Adrenal gland (tissue), 12 donors: ENCODE measurements around the gene CDH4. TPM values are rescaled to one million over a fixed set of nuclear protein-coding genes. Genes with fewer than 3 reads are reported as not detected.

Experiments used
- DNase-seq, 7 donors: peaks; one replicate each; pipeline ENCODE4 v3.0.0-alpha.2; 2019 to 2020
- H3K27ac ChIP-seq, 5 donors: fragments of 200-600 bp; sonication (generic) in 4 of 5; 1 replicate in 3 of 5; 2 replicates in 2 of 5; pipeline versions ENCODE4 v1.5.1 to v1.8.0; 2016 to 2020; ENCODE audit warnings: mild to moderate bottlenecking in 1 of 5
- H3K27me3 ChIP-seq: fragments of 200-600 bp; 2 replicates; pipeline ENCODE4 v1.8.0; 2021
- H3K36me3 ChIP-seq, 2 donors: fragments of 200-600 bp; replicated peaks in 1 of 2; 1 replicate in 1 of 2; 2 replicates in 1 of 2; pipeline versions ENCODE4 v1.5.1 to v1.8.0; 2018 to 2022
- H3K4me1 ChIP-seq, 2 donors: fragments of 200-600 bp; replicated peaks in 1 of 2; 1 replicate in 1 of 2; 2 replicates in 1 of 2; pipeline versions ENCODE4 v1.5.1 to v1.8.0; 2018 to 2021
- H3K4me3 ChIP-seq, 4 donors: fragments of 200-600 bp; sonication (generic) in 3 of 4; one replicate each; pipeline ENCODE4 v1.5.1; 2016 to 2018
- H3K9me3 ChIP-seq, 3 donors: fragments of 200-600 bp; sonication (generic) in 1 of 3; replicated peaks in 1 of 3; 1 replicate in 2 of 3; 2 replicates in 1 of 3; pipeline versions ENCODE4 v1.5.1 to v1.8.0; 2016 to 2021
- POLR2A ChIP-seq, 2 donors: fragments of 450-650 bp; IDR thresholded peaks; one replicate each; pipeline ENCODE4 v1.6.1; 2017; ENCODE audit warnings: antibody characterized with exemption in 2 of 2, mild to moderate bottlenecking in 2 of 2, moderate library complexity in 1 of 2
- WGBS, 4 donors: extraction: QIAGEN DNeasy Blood & Tissue Kit in 2 of 4; methylation state at CpG; one replicate each; pipeline versions ENCODE4 v1.1.5 to v1.1.7; 2013 to 2017; 5-methylcytosine and 5-hydroxymethylcytosine counted together
- intact Hi-C, 2 donors: fragments of 100-400 bp; cut with DNase I; formaldehyde crosslinking; loops; one replicate each; pipeline versions ENCODE4 v1.14.1 to v1.15.0; 2022 to 2023
- polyA plus RNA-seq, 3 donors: library from polyadenylated mRNA; stranded (reverse); fragments of 200-250 nt in 2 of 3; fragments of 350-450 nt in 1 of 3; fragmentation: Illumina TruSeq in 1 of 3; extraction: RNeasy Lipid Tissue Mini Kit (QIAGEN cat#74804) in 1 of 3; gene quantifications; one replicate each; pipeline ENCODE4 v1.2.3, GENCODE V29; 2013 to 2014
- total RNA-seq, 9 donors: library from RNA; depleted of rRNA in 4 of 9; stranded (reverse); fragments of >200 nt in 4 of 9; fragments of 120-200 nt in 1 of 9; fragmentation: NEBNext Ultra II Directional in 1 of 9; extraction: Animal tissue kit (Norgen Biotek cat#: 25700) in 1 of 9; gene quantifications; one replicate each; pipeline versions ENCODE4 v1.1.0 to v1.2.4, GENCODE V29; 2013 to 2023
- TF ChIP-seq, protein P1 (sequence below), 6 experiments: fragments of 450-650 bp in 4 of 6; fragments of 200-600 bp in 2 of 6; sonication (generic) in 1 of 6; IDR thresholded peaks; 1 replicate in 5 of 6; 2 replicates in 1 of 6; pipeline versions ENCODE4 v1.5.1 to v1.8.0; 2016 to 2021; ENCODE audit warnings: antibody characterized with exemption in 6 of 6, mild to moderate bottlenecking in 2 of 6, moderate library complexity in 1 of 6
- donor health status: healthy with polysubstance abuse.
- donor health status: Bipolar disorder and iron deficiency.
- donor health status: DM: yes; HTN: yes; CAD: no.
- donor health status: DM: no; HTN: no; CAD: no.
- donor health status: DM: no; HTN: no; CAD: no.
- donor health status: DM: yes; HTN: yes; CAD: no.

Gene CDH4
- total and polyA plus RNA-seq, 12 donors, result 0.08 to 0.53 (median 0.20) TPM; not detected in 3

DNA sequence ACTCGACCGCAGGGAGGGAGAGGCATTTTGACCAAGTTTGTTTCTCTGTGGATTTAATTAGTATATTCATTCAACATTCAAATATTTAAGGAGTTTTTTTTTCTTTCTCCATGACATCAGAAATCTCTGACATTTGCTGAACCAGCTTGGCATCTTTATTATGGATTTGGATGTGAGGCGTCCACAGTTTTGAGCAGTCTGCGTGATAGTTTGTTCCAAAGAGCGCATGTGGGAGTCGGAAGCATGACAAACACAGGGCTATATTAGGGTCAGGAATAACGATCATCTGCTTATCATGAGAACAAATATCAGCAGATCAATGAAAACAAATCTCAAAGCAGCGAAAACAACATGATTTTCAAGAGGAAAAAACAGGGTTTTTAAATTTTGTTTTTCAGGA lies 373.2 kb downstream of the CDH4 start:
- Histone ChIP-seq H3K27me3 (no peaks in the 10 kb centered on the region), H3K9me3 (no peaks in the 10 kb centered on the region), H3K4me3 (no peak overlapping the region), H3K4me1 (no peaks in the 10 kb centered on the region), H3K27ac (no peak overlapping the region), H3K36me3 (no peaks in the 10 kb centered on the region)
- intact Hi-C loops, result no loop called here
- DNase-seq, result no peak
- TF ChIP-seq POLR2A (IDR thresholded peaks at IDR 0.05), result no peak
- 69 to 79% (median 74%) methylated on average over 8 of the region's 8 CpGs for WGBS, 4 donors

DNA sequence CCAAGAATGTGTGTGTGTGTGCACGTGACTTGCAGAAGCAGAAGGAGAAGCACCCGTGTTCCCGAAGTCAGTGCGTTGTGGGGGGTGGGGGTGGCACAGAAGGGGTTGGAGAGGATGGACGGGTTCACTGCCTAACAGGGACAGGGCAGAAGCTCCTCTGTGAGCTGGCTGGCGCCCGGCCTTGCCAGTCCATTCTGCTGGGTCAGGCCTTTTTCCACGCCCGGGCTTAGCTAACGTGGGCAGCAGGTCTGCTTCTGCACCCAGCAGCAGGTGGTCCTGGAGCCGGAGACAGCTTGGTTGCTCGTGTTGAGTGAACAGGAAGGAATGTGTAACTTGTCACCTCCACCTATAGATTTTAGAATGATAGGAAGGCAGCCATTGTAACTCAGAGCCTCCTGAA lies 374.4 kb downstream of the CDH4 start:
- intact Hi-C loops, result no loop called here
- 73 to 81% (median 79%) methylated on average over 3 to 12 of the region's 12 CpGs for WGBS, 4 donors
- TF ChIP-seq, protein P1, sequence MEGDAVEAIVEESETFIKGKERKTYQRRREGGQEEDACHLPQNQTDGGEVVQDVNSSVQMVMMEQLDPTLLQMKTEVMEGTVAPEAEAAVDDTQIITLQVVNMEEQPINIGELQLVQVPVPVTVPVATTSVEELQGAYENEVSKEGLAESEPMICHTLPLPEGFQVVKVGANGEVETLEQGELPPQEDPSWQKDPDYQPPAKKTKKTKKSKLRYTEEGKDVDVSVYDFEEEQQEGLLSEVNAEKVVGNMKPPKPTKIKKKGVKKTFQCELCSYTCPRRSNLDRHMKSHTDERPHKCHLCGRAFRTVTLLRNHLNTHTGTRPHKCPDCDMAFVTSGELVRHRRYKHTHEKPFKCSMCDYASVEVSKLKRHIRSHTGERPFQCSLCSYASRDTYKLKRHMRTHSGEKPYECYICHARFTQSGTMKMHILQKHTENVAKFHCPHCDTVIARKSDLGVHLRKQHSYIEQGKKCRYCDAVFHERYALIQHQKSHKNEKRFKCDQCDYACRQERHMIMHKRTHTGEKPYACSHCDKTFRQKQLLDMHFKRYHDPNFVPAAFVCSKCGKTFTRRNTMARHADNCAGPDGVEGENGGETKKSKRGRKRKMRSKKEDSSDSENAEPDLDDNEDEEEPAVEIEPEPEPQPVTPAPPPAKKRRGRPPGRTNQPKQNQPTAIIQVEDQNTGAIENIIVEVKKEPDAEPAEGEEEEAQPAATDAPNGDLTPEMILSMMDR (IDR thresholded peaks at IDR 0.05), result no peak
- no peak for TF ChIP-seq POLR2A (IDR thresholded peaks at IDR 0.05)

DNA sequence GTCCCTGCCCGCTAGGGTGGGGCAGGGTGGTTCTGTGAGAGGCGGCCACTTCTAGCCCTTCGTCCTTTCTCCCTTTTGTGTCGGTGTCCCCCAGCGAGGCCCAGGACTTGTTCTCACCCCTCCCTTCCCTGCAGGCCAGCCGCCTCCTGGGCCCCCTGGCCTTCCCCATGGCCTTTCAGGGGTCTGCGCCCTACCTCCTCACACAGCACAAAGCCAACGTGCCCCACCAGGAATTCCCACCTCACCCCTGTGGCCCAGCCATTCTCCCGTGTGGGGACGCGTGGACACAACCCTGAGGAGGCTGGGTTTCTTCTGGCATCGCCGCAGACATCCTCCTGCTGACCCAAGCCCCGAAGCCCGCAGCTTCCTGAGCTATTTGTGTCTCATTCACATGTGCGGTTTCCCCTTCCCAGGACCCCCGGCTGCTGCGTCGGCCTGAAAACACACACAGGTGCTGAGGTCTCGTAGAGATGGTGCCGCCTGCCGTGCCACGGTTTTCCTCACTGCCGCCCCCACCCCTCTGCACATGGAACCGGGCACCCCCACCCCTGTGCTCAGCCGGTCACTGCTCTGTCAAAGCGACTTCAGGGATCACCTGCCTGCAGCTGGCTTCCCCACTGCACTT lies 375.8 kb downstream of the CDH4 start:
- no peak overlapping the region for H3K27ac ChIP-seq
- intact Hi-C loops, result no loop called here
- H3K9me3 ChIP-seq, result no peaks in the 10 kb centered on the region
- WGBS, 4 donors, result 70 to 79% (median 75%) methylated on average over 22 to 27 of the region's 27 CpGs
- H3K4me3 ChIP-seq, result no peak overlapping the region
- H3K27me3 ChIP-seq, result no peaks in the 10 kb centered on the region
- TF ChIP-seq POLR2A (IDR thresholded peaks at IDR 0.05), result no peak
- TF ChIP-seq, protein P1 (IDR thresholded peaks at IDR 0.05), result no peak
- H3K4me1 ChIP-seq, result no peaks in the 10 kb centered on the region
- no peak for DNase-seq
- no peaks in the 10 kb centered on the region for H3K36me3 ChIP-seq

More for the DNA sequence above, 374.4 kb downstream of the CDH4 start:
- Histone ChIP-seq H3K9me3 (no peaks in the 10 kb centered on the region), H3K27me3 (no peaks in the 10 kb centered on the region), H3K36me3 (no peaks in the 10 kb centered on the region), H3K4me1 (no peaks in the 10 kb centered on the region), H3K4me3 (no peak overlapping the region), H3K27ac (no peak overlapping the region)
- no peak for DNase-seq

DNA sequence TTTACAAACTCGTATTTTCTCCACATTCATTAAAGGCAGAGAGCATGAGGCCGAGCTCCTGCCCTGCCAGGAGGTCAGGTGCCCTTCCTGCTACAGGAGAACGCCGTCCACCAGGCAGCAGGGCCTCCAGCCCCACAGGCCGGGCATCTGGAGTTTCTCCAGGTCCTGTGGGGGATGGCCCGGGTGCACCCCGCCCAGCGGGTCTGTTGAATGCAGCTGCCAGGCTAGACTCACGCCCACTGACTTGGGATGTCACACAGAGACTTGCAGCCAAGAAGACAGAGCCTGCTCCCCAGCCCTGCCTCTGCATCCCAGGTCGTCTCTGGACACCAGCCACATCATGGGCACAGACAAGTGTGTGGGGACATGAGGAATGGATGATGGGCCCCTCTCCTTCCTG lies 376.4 kb downstream of the CDH4 start:
- Histone ChIP-seq H3K9me3 (no peaks in the 10 kb centered on the region), H3K4me3 (no peak overlapping the region), H3K36me3 (no peaks in the 10 kb centered on the region), H3K4me1 (no peaks in the 10 kb centered on the region), H3K27ac (no peak overlapping the region), H3K27me3 (no peaks in the 10 kb centered on the region)
- TF ChIP-seq, protein P1 (IDR thresholded peaks at IDR 0.05), result no peak
- no peak for TF ChIP-seq POLR2A (IDR thresholded peaks at IDR 0.05)
- WGBS, 4 donors, result 59 to 72% (median 63%) methylated on average over 4 to 10 of the region's 10 CpGs
- no peak for DNase-seq
- intact Hi-C loops, result no loop called here
